ENCODE measurements around the gene ACSM4.
"Not testable (repeated sequence)": the region's sequence is repeated elsewhere in the genome, so short reads cannot be mapped to it uniquely, and the experiment has no call there.

Gene ACSM4

GRCh38 chr12:7303772-7304171 lies at the start of gene ACSM4:
TSS of gene ACSM4 (plus strand) at chr12:7304072. CDS start at chr12:7304332, 260 bp downstream.
- no peak for DNase-seq (ENCODE audit: low spot score)

GRCh38 chr12:7259060-7259459 lies 44.8 kb upstream of the ACSM4 start:
- DNase-seq (ENCODE audit: low spot score), result no peak

- no peak for DNase-seq (ENCODE audit: low spot score)
Measured at GRCh38 chr12:7264538-7264937, 39.3 kb upstream of the ACSM4 start.

- DNase-seq (ENCODE audit: low spot score), result no peak
Measured at GRCh38 chr12:7265251-7265650, 38.6 kb upstream of the ACSM4 start.

- DNase-seq (ENCODE audit: low spot score), result no peak
Measured at GRCh38 chr12:7269273-7269672, 34.6 kb upstream of the ACSM4 start.

- DNase-seq (ENCODE audit: low spot score), result no peak
Measured at GRCh38 chr12:7271893-7272514, 31.9 kb upstream of the ACSM4 start.

- DNase-seq (ENCODE audit: low spot score), result not testable (repeated sequence)
Measured at GRCh38 chr12:7275482-7275881, 28.4 kb upstream of the ACSM4 start.

- no peak for DNase-seq (ENCODE audit: low spot score)
Measured at GRCh38 chr12:7282844-7283243, 21.0 kb upstream of the ACSM4 start.

- DNase-seq (ENCODE audit: low spot score), result no peak
Measured at GRCh38 chr12:7289743-7290142, 14.1 kb upstream of the ACSM4 start.

GRCh38 chr12:7290588-7290987 lies 13.3 kb upstream of the ACSM4 start:
- not testable (repeated sequence) for DNase-seq (ENCODE audit: low spot score)

GRCh38 chr12:7292300-7292699 lies 11.6 kb upstream of the ACSM4 start:
- DNase-seq (ENCODE audit: low spot score), result no peak

GRCh38 chr12:7293670-7294069 lies 10.2 kb upstream of the ACSM4 start:
- DNase-seq (ENCODE audit: low spot score), result no peak

- no peak for DNase-seq (ENCODE audit: low spot score)
Measured at GRCh38 chr12:7295529-7295928, 8.3 kb upstream of the ACSM4 start.

- no peak for DNase-seq (ENCODE audit: low spot score)
Measured at GRCh38 chr12:7297865-7298264, 6.0 kb upstream of the ACSM4 start.

GRCh38 chr12:7302266-7302986 lies 1.4 kb upstream of the ACSM4 start:
- no peak for DNase-seq (ENCODE audit: low spot score)

- DNase-seq (ENCODE audit: low spot score), result no peak
Measured at GRCh38 chr12:7303230-7303629, 642 bp upstream of the ACSM4 start.

GRCh38 chr12:7304456-7304855 lies 584 bp downstream of the ACSM4 start:
- DNase-seq (ENCODE audit: low spot score), result no peak

GRCh38 chr12:7310070-7310469 lies 6.2 kb downstream of the ACSM4 start:
- no peak for DNase-seq (ENCODE audit: low spot score)

- DNase-seq (ENCODE audit: low spot score), result no peak
Measured at GRCh38 chr12:7319930-7320329, 16.1 kb downstream of the ACSM4 start.

GRCh38 chr12:7321624-7322023 lies 17.8 kb downstream of the ACSM4 start:
- DNase-seq (ENCODE audit: low spot score), result no peak

GRCh38 chr12:7322599-7322998 lies 18.7 kb downstream of the ACSM4 start:
- no peak for DNase-seq (ENCODE audit: low spot score)

GRCh38 chr12:7324176-7324575 lies 20.3 kb downstream of the ACSM4 start:
- DNase-seq (ENCODE audit: low spot score), result no peak

- DNase-seq (ENCODE audit: low spot score), result no peak
Measured at GRCh38 chr12:7327918-7328317, 24.0 kb downstream of the ACSM4 start.

- DNase-seq (ENCODE audit: low spot score), result not testable (repeated sequence)
Measured at GRCh38 chr12:7337790-7338189, 33.9 kb downstream of the ACSM4 start.
